OCI-LY7 (cell line): ENCODE measurements around the gene ZBTB20. TPM values are rescaled to one million over a fixed set of nuclear protein-coding genes. Genes with fewer than 3 reads are reported as not detected.
A peak's percentile ranks its signal among the peaks of the same experiment; 100 is the strongest.

ENCODE experiments used
- BruUV-seq: library from RNA; stranded (reverse); fragments of 400-500 nt; replicated peaks from 2 replicates; lab custom pipeline; 2021; lab: Mats Ljungman, UMichigan
- CTCF ChIA-PET: fragments of 300-600 bp; sonication (Branson Sonifier 250); formaldehyde crosslinking; loops from one replicate; lab custom pipeline; 2022; ENCODE audit warnings: antibody characterized with exemption; ENCODE audit not compliant: unreplicated experiment; lab: Charles Lee
- POLR2A ChIA-PET: fragments of 300-600 bp; sonication (Branson Sonifier 250); formaldehyde crosslinking; loops from one replicate; lab custom pipeline; 2022; ENCODE audit warnings: antibody characterized with exemption; lab: Charles Lee
- DNase-seq: peaks from one replicate; pipeline ENCODE4 v3.0.0-alpha.2; 2015; ENCODE audit warnings: low spot score
- H2AFZ ChIP-seq: fragments of 200-600 bp; sonication (generic), shearing (Covaris generic); 2 replicates; pipeline ENCODE4 v1.6.1; 2014; ENCODE audit warnings: mild to moderate bottlenecking, antibody characterized with exemption, low read length, moderate library complexity
- H3K27ac ChIP-seq: fragments of 200-600 bp; sonication (generic); 2 replicates; pipeline ENCODE4 v1.5.1; 2014; ENCODE audit warnings: mixed run types, low read depth, mild to moderate bottlenecking, moderate library complexity, low read length, inconsistent platforms; ENCODE audit not compliant: poor library complexity, severe bottlenecking
- H3K36me3 ChIP-seq: fragments of 200-600 bp; sonication (generic); 2 replicates; pipeline ENCODE4 v1.6.1; 2014; ENCODE audit warnings: mild to moderate bottlenecking, antibody characterized with exemption, low read length, moderate library complexity, mixed read lengths; ENCODE audit not compliant: insufficient read depth
- H3K4me1 ChIP-seq: fragments of 200-600 bp; sonication (generic); 2 replicates; pipeline ENCODE4 v1.5.1; 2014; ENCODE audit warnings: mild to moderate bottlenecking, low read length; ENCODE audit not compliant: insufficient read depth, poor library complexity, severe bottlenecking
- H3K4me2 ChIP-seq: fragments of 200-600 bp; sonication (generic); 2 replicates; pipeline ENCODE4 v1.6.1; 2014; ENCODE audit warnings: mild to moderate bottlenecking, low read length
- H3K4me3 ChIP-seq: fragments of 200-600 bp; sonication (generic); 2 replicates; pipeline ENCODE4 v1.5.1; 2014; ENCODE audit warnings: mild to moderate bottlenecking, low read depth, low read length; ENCODE audit not compliant: poor library complexity, severe bottlenecking
- H3K79me2 ChIP-seq: fragments of 200-600 bp; sonication (generic); 2 replicates; pipeline ENCODE4 v1.6.1; 2016; ENCODE audit warnings: low read depth, mild to moderate bottlenecking, low read length, moderate library complexity, mixed read lengths; ENCODE audit not compliant: insufficient read depth
- H3K9me2 ChIP-seq: fragments of 200-600 bp; sonication (generic); 2 replicates; pipeline ENCODE4 v1.6.1; 2016; ENCODE audit warnings: mild to moderate bottlenecking, low read length, mixed read lengths; ENCODE audit not compliant: insufficient read depth
- H3K9me3 ChIP-seq: fragments of 200-600 bp; sonication (generic); 2 replicates; pipeline ENCODE4 v1.6.1; 2014; ENCODE audit warnings: mild to moderate bottlenecking, mixed run types, low read length, mixed read lengths
- H4K20me1 ChIP-seq: fragments of 200-600 bp; sonication (generic); 2 replicates; pipeline ENCODE4 v1.6.1; 2014; ENCODE audit warnings: mild to moderate bottlenecking, antibody characterized with exemption, low read length, moderate library complexity, mixed read lengths; ENCODE audit not compliant: insufficient read depth
- EZH2phosphoT487 ChIP-seq: fragments of 200-600 bp; sonication (generic); IDR thresholded peaks from 2 replicates; pipeline ENCODE4 v1.6.1; 2018; ENCODE audit warnings: low read depth, borderline replicate concordance, mild to moderate bottlenecking, mixed run types, antibody characterized with exemption, low read length, moderate library complexity, mixed read lengths
- intact Hi-C: fragments of 100-400 bp; cut with micrococcal nuclease; formaldehyde crosslinking; loops from one replicate; pipeline ENCODE4 v1.10.0; 2022; ENCODE audit not compliant: unreplicated experiment
- total RNA-seq, 2 experiments: library from RNA; depleted of rRNA in 1 of 2; stranded (reverse); fragments of >200 nt in 1 of 2; shearing (Covaris generic) in 1 of 2; gene quantifications; 2 replicates each; pipeline ENCODE4 v1.2.3, GENCODE V29; 2014 to 2022
- TF ChIP-seq, protein P1 (sequence below): fragments of 200-600 bp; sonication (generic); conservative IDR thresholded peaks from 2 replicates; pipeline ENCODE4 v1.5.1; 2014; ENCODE audit warnings: mild to moderate bottlenecking, antibody characterized with exemption, low read length, moderate library complexity, mixed read lengths

ZBTB20 gene
- total RNA-seq, 2 experiments from 2014 or later = 5.5 to 11.8 TPM

DNA sequence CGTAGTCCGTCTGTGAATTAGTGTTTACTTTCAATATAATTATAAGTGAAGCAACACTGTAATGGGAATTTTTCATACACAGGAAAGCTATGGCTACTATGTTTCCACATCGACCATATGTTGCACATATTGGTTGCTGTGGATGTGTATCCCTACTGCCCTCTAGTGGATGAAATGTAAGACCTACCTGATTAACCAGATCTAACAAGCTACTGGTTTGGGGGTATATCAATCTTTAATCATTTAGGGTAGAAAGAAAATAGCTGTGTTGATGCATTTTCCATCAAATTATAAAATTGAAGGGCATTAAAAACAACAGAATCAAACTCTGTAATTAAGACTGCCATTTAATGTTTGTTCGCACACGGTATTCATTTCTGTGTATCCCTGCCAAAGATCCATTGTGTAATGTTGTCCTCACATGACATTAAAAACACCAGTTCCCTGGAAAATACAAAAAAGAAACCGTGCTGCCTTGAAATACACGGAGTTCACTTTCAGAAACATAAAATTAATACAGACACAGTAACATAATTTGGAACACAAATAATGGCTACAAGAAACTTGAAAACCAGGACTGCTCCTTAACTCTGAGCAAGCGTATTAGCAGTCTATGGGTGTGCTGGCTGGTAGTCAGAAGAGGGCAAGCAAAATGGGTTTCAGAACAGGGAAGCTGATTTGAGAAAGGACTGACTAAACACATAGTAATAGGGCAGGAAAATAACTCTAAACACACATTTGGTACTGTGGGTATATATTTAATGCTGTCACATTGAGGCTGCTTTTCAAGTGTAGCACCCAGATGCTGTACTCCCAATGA lies 728.2 kb downstream of the ZBTB20 start:
- no TSS peak for BruUV-seq
- DNase-seq = peak; percentile 72
- H3K79me2 ChIP-seq = no peaks in the 10 kb centered on the region
- H3K27ac ChIP-seq = no peak overlapping the region
- ChIA-PET POLR2A (interaction anchor here (0.6 to 1.1 kb wide), 6 partner anchors 10 to 289 kb away, joined by 4 to 6 read pairs (median 4); no protein-coding TSS in a partner anchor), CTCF (interaction anchor here (0.6 to 1.6 kb wide), 5 partner anchors 14 to 28 kb away, joined by 3 to 9 read pairs (median 4); no protein-coding TSS in a partner anchor)
- H2AFZ ChIP-seq = no peak overlapping the region
- no peak for TF ChIP-seq EZH2phosphoT487
- TF ChIP-seq, protein P1, sequence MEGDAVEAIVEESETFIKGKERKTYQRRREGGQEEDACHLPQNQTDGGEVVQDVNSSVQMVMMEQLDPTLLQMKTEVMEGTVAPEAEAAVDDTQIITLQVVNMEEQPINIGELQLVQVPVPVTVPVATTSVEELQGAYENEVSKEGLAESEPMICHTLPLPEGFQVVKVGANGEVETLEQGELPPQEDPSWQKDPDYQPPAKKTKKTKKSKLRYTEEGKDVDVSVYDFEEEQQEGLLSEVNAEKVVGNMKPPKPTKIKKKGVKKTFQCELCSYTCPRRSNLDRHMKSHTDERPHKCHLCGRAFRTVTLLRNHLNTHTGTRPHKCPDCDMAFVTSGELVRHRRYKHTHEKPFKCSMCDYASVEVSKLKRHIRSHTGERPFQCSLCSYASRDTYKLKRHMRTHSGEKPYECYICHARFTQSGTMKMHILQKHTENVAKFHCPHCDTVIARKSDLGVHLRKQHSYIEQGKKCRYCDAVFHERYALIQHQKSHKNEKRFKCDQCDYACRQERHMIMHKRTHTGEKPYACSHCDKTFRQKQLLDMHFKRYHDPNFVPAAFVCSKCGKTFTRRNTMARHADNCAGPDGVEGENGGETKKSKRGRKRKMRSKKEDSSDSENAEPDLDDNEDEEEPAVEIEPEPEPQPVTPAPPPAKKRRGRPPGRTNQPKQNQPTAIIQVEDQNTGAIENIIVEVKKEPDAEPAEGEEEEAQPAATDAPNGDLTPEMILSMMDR = peak; percentile 95
- H3K4me2 ChIP-seq = no peak overlapping the region
- no peaks in the 10 kb centered on the region for H3K4me1 ChIP-seq
- no peaks in the 10 kb centered on the region for H4K20me1 ChIP-seq
- no peak overlapping the region for H3K4me3 ChIP-seq
- H3K36me3 ChIP-seq = no peaks in the 10 kb centered on the region
- H3K9me3 ChIP-seq = no peaks in the 10 kb centered on the region
- no peaks in the 10 kb centered on the region for H3K9me2 ChIP-seq
- intact Hi-C loops = loop anchor here (2.0 kb wide), 3 partner anchors 36 to 266 kb away; no protein-coding TSS in a partner anchor

DNA sequence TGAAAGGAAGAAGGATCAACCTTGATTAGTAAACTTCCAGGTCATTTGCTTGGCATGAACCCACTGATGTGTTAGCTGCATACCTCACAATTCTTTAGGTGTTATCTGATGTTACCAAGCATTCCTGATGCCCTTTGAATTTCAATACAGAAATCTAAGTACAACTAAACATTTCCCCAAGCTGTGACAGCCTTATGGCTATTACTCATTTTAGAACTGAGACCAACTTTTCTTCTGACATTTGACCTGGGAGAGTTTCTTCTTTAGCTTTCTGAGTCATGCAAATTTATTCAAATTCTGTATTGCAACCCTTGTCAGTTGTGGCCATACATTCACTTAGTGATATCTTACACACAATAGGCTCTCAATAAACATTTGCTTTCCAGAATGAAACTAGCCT lies 729.0 kb downstream of the ZBTB20 start:
- POLR2A ChIA-PET = interaction anchor here (0.6 to 1.1 kb wide), 3 partner anchors 27 to 34 kb away, joined by 4 to 6 read pairs (median 5); no protein-coding TSS in a partner anchor

More for the DNA sequence above, 729.0 kb downstream of the ZBTB20 start:
- CTCF ChIA-PET = interaction anchor here (0.6 to 1.6 kb wide), 5 partner anchors 13 to 29 kb away, joined by 3 to 9 read pairs (median 4); no protein-coding TSS in a partner anchor
- Histone ChIP-seq H2AFZ (no peak overlapping the region), H3K27ac (no peak overlapping the region), H3K79me2 (no peaks in the 10 kb centered on the region), H3K9me3 (no peaks in the 10 kb centered on the region), H3K4me3 (no peak overlapping the region), H3K4me2 (no peak overlapping the region), H3K36me3 (no peaks in the 10 kb centered on the region), H3K9me2 (no peaks in the 10 kb centered on the region), H4K20me1 (no peaks in the 10 kb centered on the region), H3K4me1 (no peaks in the 10 kb centered on the region)
- no peak for DNase-seq
- no TSS peak for BruUV-seq
- no peak for TF ChIP-seq EZH2phosphoT487
- TF ChIP-seq, protein P1 = no peak
- intact Hi-C loops = loop anchor here (2.0 kb wide), 3 partner anchors 35 to 265 kb away; no protein-coding TSS in a partner anchor
